ENCODE data around the gene TSPYL6.

GRCh38 chr2:54284826-54285225, 28.8 kb upstream of the TSPYL6 start:
- TF ChIP-seq CTCF (IDR thresholded peaks at IDR 0.05) (no peak), MAX (IDR thresholded peaks at IDR 0.05; ENCODE audit: low read depth) (no peak)

All from SK-N-SH (cell line).